Measurements from ENCODE around the gene WWOX.

- TF ChIP-seq CTCF (IDR thresholded peaks at IDR 0.05) (no peak), EZH2 (IDR thresholded peaks at IDR 0.05; ENCODE audit: borderline replicate concordance, insufficient read depth, low read depth, low read length, poor library complexity, severe bottlenecking) (no peak)
Observed at GRCh38 chr16:79139799-79140198, 1040.3 kb downstream of the WWOX start.
